NCI-H524 treated with DMSO at 0.1 percent for 48 hours (cell line): Measurements from ENCODE around the gene ZNF341.
"Not testable (repeated sequence)": the region's sequence is repeated elsewhere in the genome, so short reads cannot be mapped to it uniquely, and the experiment has no call there.

Source experiments
- DNase-seq: peaks from one replicate; lab custom pipeline; 2025; lab: John Stamatoyannopoulos, UW

The ZNF341 gene

DNA sequence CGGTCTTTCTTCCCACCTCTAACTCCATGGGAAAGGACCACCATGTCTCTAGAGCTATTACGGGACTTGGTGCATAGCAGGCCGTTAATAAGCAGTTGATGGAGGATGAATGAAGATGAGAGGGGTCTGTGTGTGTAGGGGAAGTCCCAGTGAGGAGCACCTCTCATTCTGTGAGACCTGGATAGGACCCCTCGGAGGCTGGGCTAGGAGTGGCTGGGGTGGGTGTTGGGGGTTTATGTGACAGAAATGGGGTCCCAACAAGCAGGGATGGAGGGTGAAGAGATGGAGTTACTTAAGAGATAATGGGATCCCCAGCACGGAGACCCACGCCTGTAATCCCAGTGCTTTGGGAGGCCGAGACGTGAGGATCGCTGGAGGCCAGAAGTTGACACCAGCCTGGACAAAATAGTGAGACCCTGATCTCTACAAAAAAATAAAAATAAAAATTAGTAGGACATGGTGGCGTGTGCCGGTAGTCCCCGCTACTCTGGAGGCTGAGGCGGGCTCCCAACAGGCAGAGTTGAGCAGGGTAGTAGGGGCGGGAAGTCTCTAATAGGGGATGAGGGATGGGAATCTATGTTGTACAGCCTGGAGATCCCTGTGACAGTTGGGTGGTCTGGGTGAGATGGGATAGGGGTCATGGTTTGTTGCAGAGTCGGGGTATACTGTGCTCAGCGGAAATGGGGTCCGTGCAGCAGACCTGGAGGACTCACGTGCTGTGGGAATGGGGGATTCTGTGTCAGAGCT lies 677 bp upstream of the ZNF341 start:
- no peak for DNase-seq

DNA sequence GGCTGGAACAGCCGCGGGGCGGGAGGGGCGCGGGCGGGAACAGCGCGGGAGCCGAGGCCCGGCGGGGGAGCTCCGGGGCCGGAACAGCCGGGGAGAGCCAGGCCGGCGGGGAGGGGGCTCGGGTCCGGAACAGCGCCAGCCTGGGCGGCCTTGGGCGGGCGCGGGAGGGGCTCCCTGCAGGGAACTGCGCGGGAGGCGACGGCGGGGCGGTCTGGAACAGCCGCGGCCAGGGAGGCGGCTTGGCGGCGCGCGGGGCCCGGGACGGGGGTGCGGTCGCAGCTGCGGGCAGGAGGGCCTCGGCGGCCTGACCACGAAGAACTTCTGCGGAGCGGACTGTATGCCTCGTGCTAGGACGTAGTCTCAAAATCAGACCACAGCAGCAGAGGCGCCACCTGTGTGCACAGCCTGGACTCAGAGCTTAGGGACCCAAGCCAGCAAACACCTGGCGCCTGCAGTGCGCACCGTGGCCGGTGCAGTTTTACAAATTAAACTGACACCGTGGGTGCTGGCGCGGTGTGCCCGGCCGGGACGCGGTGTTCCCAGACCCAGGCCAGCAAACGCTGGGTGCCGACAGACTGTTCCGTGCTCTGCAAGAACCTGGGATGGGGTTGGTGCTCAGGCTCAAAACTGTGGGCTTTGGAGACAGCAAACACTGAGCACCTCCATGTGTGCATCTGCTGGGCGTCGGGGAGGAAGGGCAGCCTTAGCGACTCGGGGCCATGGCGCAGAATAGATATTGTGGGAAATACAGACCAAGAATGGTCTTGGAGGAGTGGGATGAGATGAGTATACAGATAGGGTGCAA lies 572 bp downstream of the ZNF341 start:
- peak; percentile 65 for DNase-seq

DNA sequence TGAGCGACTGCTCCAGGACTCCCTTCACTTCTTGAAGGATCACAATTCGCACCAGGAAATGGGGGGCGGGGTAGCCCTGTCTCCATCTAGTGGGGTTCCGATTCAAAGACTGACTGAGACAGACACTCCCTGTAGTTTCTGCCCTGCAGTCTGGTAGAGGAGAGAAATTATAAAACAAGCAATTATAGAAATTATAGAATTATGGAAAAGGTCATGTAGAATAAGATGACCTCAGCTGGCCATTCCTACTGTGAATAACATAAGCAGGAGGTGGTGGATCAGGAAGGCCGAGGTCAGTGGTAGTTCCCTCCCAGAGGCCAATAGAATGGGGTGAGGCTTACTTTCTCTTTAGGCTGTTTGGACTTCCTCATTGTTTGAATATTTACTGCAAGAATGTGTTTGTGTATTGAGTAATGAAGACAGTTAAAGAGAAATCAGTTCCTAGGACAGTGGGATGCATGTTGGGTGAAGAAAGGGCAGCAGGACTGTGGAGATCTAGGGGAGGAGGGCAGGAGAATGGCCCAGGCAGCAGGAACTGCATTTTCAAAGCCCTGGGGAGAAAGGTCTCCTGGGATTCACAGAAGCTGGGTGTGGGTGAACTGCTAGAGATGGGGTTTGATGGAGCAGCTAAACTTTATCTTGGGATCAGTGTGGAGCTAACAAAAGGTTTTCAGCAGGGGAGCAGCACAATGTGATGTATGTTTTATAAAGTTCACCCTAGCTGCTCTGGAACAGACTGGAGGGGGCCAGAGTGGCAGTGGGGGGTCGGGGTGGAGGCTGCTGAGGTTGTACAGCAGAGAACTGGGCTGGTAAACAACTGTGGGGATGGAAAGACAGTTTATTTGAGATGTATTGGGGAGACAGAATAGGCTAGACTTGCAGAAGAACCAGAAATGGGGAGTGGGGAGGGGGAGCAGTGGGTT lies 2.1 kb downstream of the ZNF341 start:
- DNase-seq: no peak

GRCh38 chr20:33736962-33737361 lies 5.2 kb downstream of the ZNF341 start:
- no peak for DNase-seq

- DNase-seq: no peak
These were observed 7.7 kb downstream of the ZNF341 start for GRCh38 chr20:33739493-33739892.

- no peak for DNase-seq
These were observed 8.4 kb downstream of the ZNF341 start for GRCh38 chr20:33740189-33740588.

GRCh38 chr20:33744181-33744580 lies 12.4 kb downstream of the ZNF341 start:
- DNase-seq: no peak

GRCh38 chr20:33744773-33745385 lies 13.1 kb downstream of the ZNF341 start:
- no peak for DNase-seq

DNA sequence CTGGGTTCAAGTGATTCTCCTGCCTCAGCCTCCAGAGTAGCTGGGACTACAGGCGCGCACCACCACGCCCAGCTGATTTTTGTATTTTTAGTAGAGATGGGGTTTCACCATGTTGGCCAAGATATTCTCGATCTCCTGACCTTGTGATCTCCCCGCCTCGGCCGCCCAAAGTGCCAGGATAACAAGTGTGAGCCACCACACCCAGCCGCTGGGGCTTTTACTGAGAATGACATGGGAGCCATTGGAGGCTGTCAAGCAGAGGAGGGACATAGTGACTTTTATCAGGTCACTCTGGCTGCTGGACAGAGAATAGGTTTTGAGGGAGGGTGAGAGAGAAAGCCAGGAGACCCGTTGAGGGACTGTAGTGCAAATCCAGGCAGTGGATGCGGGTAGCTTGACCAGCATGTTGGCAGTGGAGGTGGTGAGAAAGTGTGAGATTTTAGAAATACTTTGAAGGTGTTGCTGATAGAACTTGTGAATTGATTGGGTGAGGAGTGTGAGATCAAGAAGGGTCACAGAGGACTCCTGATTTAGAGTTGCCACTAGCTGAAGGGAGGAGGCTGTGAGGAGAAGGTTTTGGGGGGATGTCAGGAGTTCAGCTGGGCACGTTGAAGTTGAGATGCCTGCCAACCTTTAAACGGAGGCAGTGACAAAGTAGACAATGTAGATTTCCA lies 14.7 kb downstream of the ZNF341 start:
- no peak for DNase-seq

GRCh38 chr20:33751775-33752174 lies 20.0 kb downstream of the ZNF341 start:
- DNase-seq: no peak

DNA sequence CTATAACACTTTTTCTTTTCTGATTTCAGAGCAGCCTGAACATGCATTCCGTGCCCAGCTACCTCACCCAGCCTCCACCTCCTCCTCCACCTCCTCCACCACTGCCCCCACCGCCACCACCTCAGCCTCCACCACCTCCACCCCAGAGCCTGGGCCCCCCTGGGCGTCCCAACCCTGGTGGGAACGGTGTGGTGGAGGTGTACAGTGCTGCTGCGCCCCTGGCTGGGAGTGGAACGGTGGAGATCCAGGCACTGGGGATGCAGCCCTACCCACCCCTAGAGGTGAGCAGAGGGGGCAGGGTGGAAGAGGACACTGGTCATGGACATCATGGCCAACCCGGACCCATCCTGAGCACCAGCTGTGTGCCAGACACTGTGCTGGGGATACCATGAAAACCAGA lies 21.3 kb downstream of the ZNF341 start:
- DNase-seq: no peak

DNA sequence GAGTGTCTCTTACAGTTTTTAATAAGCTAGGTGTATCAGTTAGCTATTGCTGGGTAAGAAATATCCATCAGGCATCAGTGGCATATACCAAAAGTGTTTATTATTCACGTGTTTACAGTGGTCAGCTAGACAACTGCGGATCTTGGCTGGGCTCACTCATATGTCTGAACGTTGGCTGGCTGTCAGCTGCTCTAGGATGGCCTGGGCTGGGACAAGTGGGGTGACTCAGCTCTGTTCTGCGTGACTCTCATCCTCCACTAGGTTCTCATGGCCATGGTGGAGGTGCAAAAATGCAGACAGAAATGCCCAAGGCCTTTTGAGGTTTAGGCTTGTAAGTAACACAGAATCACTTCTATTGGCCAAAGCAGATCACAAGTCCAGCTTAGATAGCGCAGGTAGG lies 22.0 kb downstream of the ZNF341 start:
- no peak for DNase-seq

DNA sequence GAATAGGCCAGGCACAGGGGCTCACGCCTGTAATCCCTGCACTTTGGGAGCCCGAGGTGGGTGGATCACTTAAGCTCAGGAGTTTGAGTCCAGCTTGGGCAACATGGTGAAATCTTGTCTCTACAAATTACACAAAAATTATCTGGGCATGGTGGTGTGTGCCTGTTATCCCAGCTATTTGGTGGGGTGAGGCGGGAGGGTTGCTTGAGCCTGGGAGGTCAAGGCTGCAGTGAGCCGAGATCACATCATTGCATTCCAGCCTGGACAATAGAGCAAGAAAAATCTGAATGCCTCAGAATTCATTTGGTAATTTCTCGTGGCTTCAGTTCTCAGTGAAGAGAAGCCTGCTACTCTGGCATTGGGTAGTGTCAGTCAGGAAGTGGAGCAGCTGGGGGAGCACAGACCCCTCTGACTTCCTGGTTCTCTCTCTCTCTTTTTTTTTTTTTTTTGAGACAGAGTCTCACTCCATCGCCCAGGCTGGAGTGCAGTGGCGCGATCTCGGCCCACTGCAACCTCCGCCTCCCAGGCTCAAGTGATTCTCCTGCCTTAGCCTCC lies 24.2 kb downstream of the ZNF341 start:
- DNase-seq: not testable (repeated sequence)

DNA sequence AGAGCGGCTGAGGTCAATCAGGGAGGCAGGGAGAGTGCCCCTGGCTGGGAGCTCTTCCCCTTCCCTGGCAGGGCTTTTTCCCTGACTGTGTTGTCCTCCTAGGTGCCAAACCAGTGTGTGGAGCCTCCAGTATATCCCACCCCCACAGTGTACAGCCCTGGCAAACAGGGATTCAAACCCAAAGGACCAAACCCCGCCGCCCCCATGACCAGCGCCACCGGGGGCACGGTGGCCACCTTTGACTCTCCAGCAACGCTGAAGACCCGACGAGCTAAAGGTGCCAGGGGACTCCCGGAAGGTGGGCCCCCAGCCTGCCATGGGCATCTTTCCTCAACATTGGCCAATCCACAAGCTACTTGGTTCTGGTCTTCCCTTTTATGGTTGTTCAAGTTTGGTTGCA lies 25.2 kb downstream of the ZNF341 start:
- no peak for DNase-seq

DNA sequence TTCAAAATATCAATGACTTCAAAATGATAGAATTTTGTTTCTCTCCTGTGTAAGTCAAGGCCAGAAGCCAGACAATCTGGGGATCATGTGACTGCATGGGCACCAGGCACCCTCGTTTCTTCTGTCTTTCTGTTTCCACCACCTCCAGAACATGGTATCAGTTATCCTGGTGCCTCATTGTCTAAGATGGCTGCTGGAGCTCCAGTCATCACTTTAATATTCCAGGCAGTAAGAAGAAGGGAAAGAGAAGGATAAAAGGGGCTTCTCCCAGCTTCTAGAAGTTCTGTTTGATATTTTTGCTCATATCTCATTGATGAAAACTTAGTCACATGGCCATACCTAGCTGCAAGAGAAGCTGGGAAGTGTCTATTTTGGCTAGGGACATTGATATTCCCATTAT lies 25.7 kb downstream of the ZNF341 start:
- no peak for DNase-seq

DNA sequence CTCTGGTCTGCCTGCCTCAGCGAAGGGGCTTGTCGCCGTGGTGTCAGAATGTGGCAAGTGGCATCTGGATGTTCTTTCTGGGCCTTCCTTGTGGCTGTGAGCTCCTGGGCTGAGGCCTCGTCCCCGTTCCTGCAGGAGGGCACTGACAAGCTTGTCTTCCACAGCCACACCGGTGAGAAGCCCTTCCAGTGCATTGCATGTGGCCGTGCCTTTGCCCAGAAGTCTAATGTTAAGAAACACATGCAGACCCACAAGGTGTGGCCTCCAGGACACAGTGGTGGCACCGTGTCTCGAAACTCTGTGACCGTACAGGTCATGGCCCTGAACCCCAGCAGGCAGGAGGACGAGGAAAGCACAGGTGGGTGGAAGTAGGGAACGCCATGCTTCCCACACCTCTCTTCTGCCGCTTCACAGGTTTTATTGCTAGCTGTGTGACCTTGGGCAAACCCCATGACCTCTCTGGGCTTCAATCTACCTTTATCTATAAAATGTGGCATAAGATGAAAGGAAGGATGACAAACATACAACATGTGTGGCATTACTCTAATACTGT lies 30.0 kb downstream of the ZNF341 start:
- no peak for DNase-seq

GRCh38 chr20:33765099-33765498 lies 33.3 kb downstream of the ZNF341 start:
- DNase-seq: no peak

GRCh38 chr20:33765592-33765991 lies 33.8 kb downstream of the ZNF341 start:
- no peak for DNase-seq

- DNase-seq: no peak
These were observed 34.9 kb downstream of the ZNF341 start for GRCh38 chr20:33766686-33767085.

- no peak for DNase-seq
These were observed 36.0 kb downstream of the ZNF341 start for GRCh38 chr20:33767777-33768138.

GRCh38 chr20:33769043-33769442 lies 37.2 kb downstream of the ZNF341 start:
- DNase-seq: no peak
